Keratinocyte (primary cell): Measurements from ENCODE around the gene SYT12. TPM values are rescaled to one million over a fixed set of nuclear protein-coding genes. Genes with fewer than 3 reads are reported as not detected.

Experiments
- DNase-seq: peaks from one replicate; pipeline ENCODE4 v3.0.0-alpha.2; 2011; ENCODE audit warnings: low read depth, missing footprints, low spot score
- FAIRE-seq: peaks from 2 replicates; lab custom pipeline; 2011; peaks lifted over from hg19 to GRCh38; lab: Jason Lieb, UNC
- H2AFZ ChIP-seq: 2 replicates; pipeline ENCODE4 v1.6.0; 2012; ENCODE audit warnings: low read length, control low read depth, inconsistent platforms; ENCODE audit not compliant: control insufficient read depth
- H3K27ac ChIP-seq: 2 replicates; pipeline ENCODE4 v1.5.1; 2011; ENCODE audit warnings: low read length; ENCODE audit not compliant: control insufficient read depth, insufficient read depth
- H3K27me3 ChIP-seq: 3 replicates; pipeline ENCODE4 v1.6.0; 2011; ENCODE audit warnings: low read length; ENCODE audit not compliant: control insufficient read depth, insufficient read depth; ENCODE audit errors: extremely low read depth
- H3K36me3 ChIP-seq, 2 experiments: 2 replicates in 1 of 2; 3 replicates in 1 of 2; pipeline ENCODE4 v1.5.1; 2011; ENCODE audit warnings: low read length in 2 of 2, mild to moderate bottlenecking in 1 of 2; ENCODE audit not compliant: control insufficient read depth in 2 of 2, insufficient read depth in 2 of 2; ENCODE audit errors: extremely low read depth in 1 of 2
- H3K4me1 ChIP-seq: 3 replicates; pipeline ENCODE4 v1.5.1; 2011; ENCODE audit warnings: low read length; ENCODE audit not compliant: control insufficient read depth, insufficient read depth; ENCODE audit errors: extremely low read depth
- H3K4me2 ChIP-seq: 3 replicates; pipeline ENCODE4 v1.6.0; 2011; ENCODE audit warnings: low read depth, low read length; ENCODE audit not compliant: control insufficient read depth, insufficient read depth; ENCODE audit errors: extremely low read depth
- H3K4me3 ChIP-seq, 3 experiments: fragments of 200-600 bp in 1 of 3; sonication (generic) in 1 of 3; 2 replicates in 2 of 3; 3 replicates in 1 of 3; pipeline ENCODE4 v1.5.1; 2011 to 2016; ENCODE audit warnings: low read length in 3 of 3, mild to moderate bottlenecking in 3 of 3, control low read depth in 2 of 3, inconsistent platforms in 1 of 3, low read depth in 1 of 3, mixed read lengths in 1 of 3, mixed run types in 1 of 3, moderate library complexity in 1 of 3; ENCODE audit not compliant: control insufficient read depth in 2 of 3, insufficient read depth in 2 of 3; ENCODE audit errors: extremely low read depth in 1 of 3
- H3K79me2 ChIP-seq: 2 replicates; pipeline ENCODE4 v1.6.0; 2012; ENCODE audit warnings: low read length; ENCODE audit not compliant: control insufficient read depth, insufficient read depth
- H3K9ac ChIP-seq: 3 replicates; pipeline ENCODE4 v1.6.0; 2011; ENCODE audit warnings: low read length; ENCODE audit not compliant: control insufficient read depth, insufficient read depth; ENCODE audit errors: extremely low read depth
- H3K9me1 ChIP-seq: 3 replicates; pipeline ENCODE4 v1.6.0; 2011; ENCODE audit warnings: low read length; ENCODE audit not compliant: control insufficient read depth, insufficient read depth; ENCODE audit errors: extremely low read depth
- H3K9me3 ChIP-seq: 2 replicates; pipeline ENCODE4 v1.5.1; 2012; ENCODE audit warnings: low read depth, low read length; ENCODE audit not compliant: control insufficient read depth
- H4K20me1 ChIP-seq: 3 replicates; pipeline ENCODE4 v1.6.0; 2011; ENCODE audit warnings: low read length; ENCODE audit not compliant: control insufficient read depth, insufficient read depth; ENCODE audit errors: extremely low read depth
- CTCF ChIP-seq, 3 experiments: IDR thresholded peaks in 1 of 3; conservative IDR thresholded peaks in 1 of 3; optimal IDR thresholded peaks in 1 of 3; 2 replicates in 2 of 3; 3 replicates in 1 of 3; pipeline versions ENCODE3 to v1.5.1; 2011; ENCODE audit warnings: low read length in 3 of 3, mild to moderate bottlenecking in 3 of 3, moderate library complexity in 2 of 3, control low read depth in 1 of 3, inconsistent platforms in 1 of 3; ENCODE audit not compliant: insufficient read depth in 2 of 3; ENCODE audit errors: extremely low read depth in 1 of 3
- EZH2 ChIP-seq: IDR thresholded peaks from one replicate; pipeline ENCODE4 v1.6.1; 2012; ENCODE audit warnings: inconsistent platforms, mild to moderate bottlenecking, low read length, moderate library complexity
- dilution Hi-C: fragments of 300-500 bp; cut with MboI; formaldehyde crosslinking; loops from one replicate; pipeline ENCODE4 v1.7.0; 2020; ENCODE audit warnings: low sequenced_read_pairs; ENCODE audit not compliant: extremely low pct_ligation_motif_present
- polyA plus RNA-seq, 5 experiments: library from polyadenylated mRNA; depleted of rRNA in 3 of 5; stranded (reverse) in 3 of 5; stranded (forward) in 1 of 5; unstranded in 1 of 5; fragments of >200 nt; gene quantifications; 1 replicate in 1 of 5; 2 replicates in 3 of 5; 3 replicates in 1 of 5; pipeline versions ENCODE4 v1.2.1 to v1.2.3, GENCODE V29; 2011 to 2012; ENCODE audit warnings: missing spikeins in 2 of 5, low read depth in 1 of 5, low replicate concordance in 1 of 5

The SYT12 gene
- polyA plus RNA-seq, 1 donor (not counting 4 experiments of a cell fraction or from before 2014, with no cell fraction given) = 0.05 TPM

GRCh38 chr11:67090717-67091116, 67.8 kb downstream of the SYT12 start:
- H2AFZ ChIP-seq = no peak overlapping the region
- H3K4me2 ChIP-seq = no peak overlapping the region
- FAIRE-seq (no peak), DNase-seq (no peak)
- dilution Hi-C loops = no loop called here
- no peaks in the 10 kb centered on the region for H3K9me1 ChIP-seq
- no peak overlapping the region for H3K27ac ChIP-seq
- no peaks in the 10 kb centered on the region for H3K79me2 ChIP-seq
- no peaks in the 10 kb centered on the region for H3K27me3 ChIP-seq
- no peaks in the 10 kb centered on the region for H4K20me1 ChIP-seq
- no peak overlapping the region for H3K4me3 ChIP-seq
- no peaks in the 10 kb centered on the region for H3K4me1 ChIP-seq
- no peak overlapping the region for H3K9ac ChIP-seq
- TF ChIP-seq EZH2 = no peak
- TF ChIP-seq CTCF (optimal IDR thresholded peaks at IDR 0.05 in 1 of 3, IDR thresholded peaks at IDR 0.05 in 1 of 3, conservative IDR thresholded peaks at IDR 0.05 in 1 of 3; ENCODE audit: extremely low read depth in 1 of 3, insufficient read depth in 2 of 3, low read length in 3 of 3) = no peak
- no peaks in the 10 kb centered on the region for H3K36me3 ChIP-seq
- no peaks in the 10 kb centered on the region for H3K9me3 ChIP-seq

- H2AFZ ChIP-seq = no peak overlapping the region
- H3K79me2 ChIP-seq = no peaks in the 10 kb centered on the region
- H3K27me3 ChIP-seq = no peaks in the 10 kb centered on the region
- H3K4me2 ChIP-seq = no peak overlapping the region
- H3K36me3 ChIP-seq = no peaks in the 10 kb centered on the region
- no peak overlapping the region for H3K4me3 ChIP-seq
- H3K9me3 ChIP-seq = no peaks in the 10 kb centered on the region
- peaks cover 1% of the 10 kb centered on the region for H3K4me1 ChIP-seq
- no peaks in the 10 kb centered on the region for H4K20me1 ChIP-seq
- no peaks in the 10 kb centered on the region for H3K9me1 ChIP-seq
- no peak for TF ChIP-seq EZH2
- TF ChIP-seq CTCF (optimal IDR thresholded peaks at IDR 0.05 in 1 of 3, IDR thresholded peaks at IDR 0.05 in 1 of 3, conservative IDR thresholded peaks at IDR 0.05 in 1 of 3; ENCODE audit: extremely low read depth in 1 of 3, insufficient read depth in 2 of 3, low read length in 3 of 3) = no peak
- FAIRE-seq (no peak), DNase-seq (no peak)
- dilution Hi-C loops = no loop called here
- no peak overlapping the region for H3K27ac ChIP-seq
- H3K9ac ChIP-seq = no peak overlapping the region
These were observed 72.2 kb downstream of the SYT12 start for GRCh38 chr11:67095214-67095507.
